IPS DF 4.7 (cell line): ENCODE data around the gene AMFR.

ENCODE experiments used
- DNase-seq: peaks from one replicate; pipeline ENCODE4 v3.0.0-alpha.2; 2013; ENCODE audit warnings: low spot score; ENCODE audit errors: extremely low read depth

AMFR gene

GRCh38 chr16:56312556-56312955 is 112.8 kb downstream of the AMFR start:
- no peak for DNase-seq

- DNase-seq, result no peak
Observed at GRCh38 chr16:56312028-56312300, 113.4 kb downstream of the AMFR start.
